Endothelial cell of umbilical vein (primary cell): ENCODE data around the gene NSUN6. TPM values are rescaled to one million over a fixed set of nuclear protein-coding genes. Genes with fewer than 3 reads are reported as not detected.

ENCODE experiments used
- BruUV-seq: library from RNA; stranded (reverse); fragments of 400-500 nt; replicated peaks from 2 replicates; lab custom pipeline; 2021; lab: Mats Ljungman, UMichigan
- CTCF ChIA-PET: fragments of 300-600, 350-600 bp; sonication (Branson Sonifier 250); formaldehyde crosslinking; loops from one replicate; lab custom pipeline; 2021; ENCODE audit warnings: antibody characterized with exemption, inconsistent platforms; lab: Charles Lee
- POLR2A ChIA-PET: fragments of 300-600, 350-600 bp; sonication (Branson Sonifier 250); formaldehyde crosslinking; loops from one replicate; lab custom pipeline; 2021; ENCODE audit warnings: antibody characterized with exemption, inconsistent platforms; lab: Charles Lee
- DNase-seq: peaks from one replicate; pipeline ENCODE4 v3.0.0-alpha.2; 2011; ENCODE audit warnings: low read depth, low spot score
- FAIRE-seq: peaks from 2 replicates; lab custom pipeline; 2011; peaks lifted over from hg19 to GRCh38; lab: Jason Lieb, UNC
- H2AFZ ChIP-seq: 2 replicates; pipeline ENCODE4 v1.6.0; 2012; ENCODE audit warnings: low read depth, low read length, control low read depth, inconsistent platforms
- H3K27ac ChIP-seq: 2 replicates; pipeline ENCODE4 v1.5.1; 2011; ENCODE audit warnings: low read depth, mild to moderate bottlenecking, control low read depth, low read length, moderate library complexity; ENCODE audit not compliant: insufficient read depth
- H3K27me3 ChIP-seq, 2 experiments: 2 replicates each; pipeline versions ENCODE4 v1.6.0 to v1.6.1; 2011; ENCODE audit warnings: low read length in 2 of 2, mixed read lengths in 1 of 2; ENCODE audit not compliant: control insufficient read depth in 2 of 2, insufficient read depth in 2 of 2
- H3K36me3 ChIP-seq, 2 experiments: 2 replicates in 1 of 2; 3 replicates in 1 of 2; pipeline ENCODE4 v1.5.1; 2011; ENCODE audit warnings: low read length in 2 of 2, mild to moderate bottlenecking in 1 of 2, moderate library complexity in 1 of 2; ENCODE audit not compliant: control insufficient read depth in 2 of 2, insufficient read depth in 2 of 2; ENCODE audit errors: extremely low read depth in 1 of 2
- H3K4me1 ChIP-seq: 3 replicates; pipeline ENCODE4 v1.5.1; 2011; ENCODE audit warnings: mild to moderate bottlenecking, low read length; ENCODE audit not compliant: control insufficient read depth, insufficient read depth; ENCODE audit errors: extremely low read depth
- H3K4me2 ChIP-seq: 2 replicates; pipeline ENCODE4 v1.6.1; 2011; ENCODE audit warnings: low read length, control low read depth, mixed read lengths; ENCODE audit not compliant: insufficient read depth
- H3K4me3 ChIP-seq, 3 experiments: fragments of 200-600 bp in 1 of 3; sonication (generic), shearing (Covaris generic) in 1 of 3; replicated peaks in 1 of 3; 2 replicates each; pipeline ENCODE4 v1.5.1; 2011 to 2016; ENCODE audit warnings: control low read depth in 3 of 3, low read length in 3 of 3, mild to moderate bottlenecking in 2 of 3, inconsistent platforms in 1 of 3, low read depth in 1 of 3, moderate library complexity in 1 of 3; ENCODE audit not compliant: insufficient read depth in 1 of 3
- H3K79me2 ChIP-seq: 2 replicates; pipeline ENCODE4 v1.6.0; 2012; ENCODE audit warnings: low read length, inconsistent platforms; ENCODE audit not compliant: control insufficient read depth, insufficient read depth
- H3K9ac ChIP-seq: replicated peaks from 2 replicates; pipeline ENCODE3; 2011; ENCODE audit warnings: low read length, control low read depth; ENCODE audit not compliant: insufficient read depth; ENCODE audit errors: extremely low read depth
- H3K9me1 ChIP-seq: replicated peaks from 3 replicates; pipeline ENCODE4 v1.6.0; 2011; ENCODE audit warnings: mild to moderate bottlenecking, low read length; ENCODE audit not compliant: control insufficient read depth, insufficient read depth; ENCODE audit errors: extremely low read depth
- H3K9me3 ChIP-seq: replicated peaks from 2 replicates; pipeline ENCODE4 v1.5.1; 2012; ENCODE audit warnings: low read length, inconsistent platforms; ENCODE audit not compliant: control insufficient read depth, insufficient read depth
- H4K20me1 ChIP-seq: replicated peaks from 2 replicates; pipeline ENCODE3; 2011; ENCODE audit warnings: mild to moderate bottlenecking, low read length; ENCODE audit not compliant: control insufficient read depth, insufficient read depth; ENCODE audit errors: extremely low read depth
- CTCF ChIP-seq, 2 donors: IDR thresholded peaks; 1 replicate in 1 of 2; 2 replicates in 1 of 2; pipeline ENCODE4 v1.5.1; 2011; ENCODE audit warnings: low read length in 2 of 2, mild to moderate bottlenecking in 2 of 2, moderate library complexity in 2 of 2, control low read depth in 1 of 2, inconsistent platforms in 1 of 2, low read depth in 1 of 2; ENCODE audit not compliant: insufficient read depth in 1 of 2; ENCODE audit errors: extremely low read depth in 1 of 2
- EZH2 ChIP-seq: IDR thresholded peaks from 2 replicates; pipeline ENCODE4 v1.6.1; 2012; ENCODE audit warnings: borderline replicate concordance, low read depth, mild to moderate bottlenecking, moderate library complexity, low read length, inconsistent platforms; ENCODE audit not compliant: severe bottlenecking
- FOS ChIP-seq: IDR thresholded peaks from 2 replicates; pipeline ENCODE4 v1.6.1; 2011; ENCODE audit warnings: mild to moderate bottlenecking, low read length, moderate library complexity, borderline replicate concordance; ENCODE audit not compliant: insufficient read depth
- GATA2 ChIP-seq: IDR thresholded peaks from 2 replicates; pipeline ENCODE4 v1.7.0; 2011; ENCODE audit warnings: low read depth, mild to moderate bottlenecking, moderate library complexity, mixed read lengths, low read length; ENCODE audit not compliant: insufficient read length, insufficient read depth
- JUN ChIP-seq: IDR thresholded peaks from 2 replicates; pipeline ENCODE4 v1.6.1; 2011; ENCODE audit warnings: borderline replicate concordance, low read depth; ENCODE audit not compliant: insufficient read length, insufficient read depth
- MYC ChIP-seq: IDR thresholded peaks from one replicate; pipeline ENCODE4 v1.6.1; 2011; ENCODE audit warnings: mild to moderate bottlenecking, low read depth, low read length
- POLR2A ChIP-seq: IDR thresholded peaks from 2 replicates; pipeline ENCODE4 v1.6.1; 2012; ENCODE audit warnings: low read depth, mild to moderate bottlenecking, control low read depth, low read length
- POLR2AphosphoS5 ChIP-seq: IDR thresholded peaks from 2 replicates; pipeline ENCODE4 v1.6.1; 2012; ENCODE audit warnings: low read depth, mild to moderate bottlenecking, control low read depth, low read length, moderate library complexity; ENCODE audit not compliant: insufficient read depth
- dilution Hi-C: fragments of 300-500 bp; cut with MboI; formaldehyde crosslinking; loops from one replicate; pipeline ENCODE4 v1.15.0; 2019; ENCODE audit warnings: low sequenced_read_pairs; ENCODE audit not compliant: extremely low pct_ligation_motif_present
- intact Hi-C: fragments of 100-400 bp; cut with micrococcal nuclease; formaldehyde crosslinking; loops from one replicate; pipeline ENCODE4 v1.10.0; 2022
- polyA plus RNA-seq, 4 experiments: library from polyadenylated mRNA; depleted of rRNA in 3 of 4; stranded (reverse) in 3 of 4; unstranded in 1 of 4; fragments of >200 nt; gene quantifications; 2 replicates each; pipeline versions ENCODE4 v1.2.1 to v1.2.3, GENCODE V29; 2011 to 2012; ENCODE audit warnings: missing spikeins in 1 of 4
- total RNA-seq: library from RNA; stranded (reverse); gene quantifications from 2 replicates; pipeline ENCODE4 v1.2.3, GENCODE V29; 2021
- TF ChIP-seq, protein P1 (sequence below): IDR thresholded peaks from 2 replicates; pipeline ENCODE4 v1.6.1; 2011; ENCODE audit not compliant: insufficient read depth, insufficient read length

NSUN6 gene
- total and polyA plus RNA-seq, 2 donors (not counting 3 experiments of a cell fraction or from before 2014, with no cell fraction given), result 3.3 to 5.2 TPM

DNA sequence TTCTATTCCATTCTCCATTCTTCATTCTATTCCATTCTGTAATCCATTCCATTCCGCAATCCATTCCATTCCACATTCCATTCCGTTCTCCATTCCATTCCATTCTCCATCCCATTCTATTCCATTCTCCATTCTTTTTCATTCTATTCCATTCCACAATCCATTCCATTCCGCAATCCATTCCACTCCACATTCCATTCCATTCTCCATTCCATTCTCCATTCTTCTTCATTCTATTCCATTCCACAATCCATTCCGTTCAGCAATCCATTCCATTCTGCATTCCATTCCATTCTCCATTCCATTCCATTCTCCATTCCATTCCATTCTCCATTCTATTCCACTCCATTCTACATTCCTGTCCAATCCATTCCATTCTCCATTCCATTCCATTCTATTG lies 85.2 kb downstream of the NSUN6 start:
- FAIRE-seq, result no peak
- no TSS peak for BruUV-seq

More for the DNA sequence above, 85.2 kb downstream of the NSUN6 start:
- H3K36me3 ChIP-seq, result no peaks in the 10 kb centered on the region
- H3K27me3 ChIP-seq, result no peaks in the 10 kb centered on the region
- no peak overlapping the region for H2AFZ ChIP-seq
- dilution Hi-C loops, result no loop called here
- DNase-seq, result no peak
- H3K79me2 ChIP-seq, result no peaks in the 10 kb centered on the region
- no peak overlapping the region for H3K9ac ChIP-seq
- H3K4me3 ChIP-seq, result no peak overlapping the region
- no peaks in the 10 kb centered on the region for H4K20me1 ChIP-seq
- no peaks in the 10 kb centered on the region for H3K4me1 ChIP-seq
- H3K4me2 ChIP-seq, result no peak overlapping the region
- no peaks in the 10 kb centered on the region for H3K9me1 ChIP-seq
- H3K27ac ChIP-seq, result no peak overlapping the region
- CTCF ChIA-PET, result no interaction called here
- intact Hi-C loops, result no loop called here
- no peaks in the 10 kb centered on the region for H3K9me3 ChIP-seq
- POLR2A ChIA-PET, result no interaction called here
- TF ChIP-seq JUN, result no peak
- TF ChIP-seq CTCF (IDR thresholded peaks at IDR 0.05; ENCODE audit: extremely low read depth in 1 of 2, insufficient read depth in 1 of 2, low read depth in 1 of 2, low read length in 2 of 2), result no peak
- TF ChIP-seq, protein P1, sequence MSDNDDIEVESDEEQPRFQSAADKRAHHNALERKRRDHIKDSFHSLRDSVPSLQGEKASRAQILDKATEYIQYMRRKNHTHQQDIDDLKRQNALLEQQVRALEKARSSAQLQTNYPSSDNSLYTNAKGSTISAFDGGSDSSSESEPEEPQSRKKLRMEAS, result no peak
- no peak for TF ChIP-seq MYC
- TF ChIP-seq GATA2, result no peak
- no peak for TF ChIP-seq POLR2A
- TF ChIP-seq POLR2AphosphoS5, result no peak
- no peak for TF ChIP-seq EZH2
- TF ChIP-seq FOS, result no peak
